Brain pericyte (primary cell): ENCODE data around the gene ZNG1B.
"Not testable (repeated sequence)": the region's sequence is repeated elsewhere in the genome, so short reads cannot be mapped to it uniquely, and the experiment has no call there.

Source experiments
- DNase-seq: peaks from one replicate; pipeline ENCODE4 v3.0.0-alpha.2; 2012; ENCODE audit warnings: low read depth, low spot score

Gene ZNG1B

GRCh38 chr2:113503094-113504042 lies 65.9 kb downstream of the ZNG1B start:
- peak; percentile 5 for DNase-seq

DNA sequence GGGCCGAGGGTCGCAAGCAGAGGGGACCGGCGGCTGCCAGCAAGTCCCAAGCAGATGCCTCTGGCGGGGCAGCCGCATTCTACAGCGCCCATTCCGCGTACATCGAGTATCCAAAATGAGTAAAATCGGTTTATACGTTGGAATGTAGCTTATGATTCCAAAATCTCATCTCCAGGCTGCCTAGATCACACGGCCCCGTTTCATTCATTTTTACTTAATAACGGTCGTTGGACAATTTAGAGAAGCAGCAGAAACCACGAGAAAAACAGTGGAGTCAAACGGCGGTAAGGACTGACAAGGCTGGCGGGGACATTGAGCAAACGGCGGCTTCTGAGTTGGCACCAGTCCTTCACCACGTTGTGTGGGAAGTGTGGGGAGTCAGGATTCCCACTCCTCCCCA lies 66.6 kb downstream of the ZNG1B start:
- not testable (repeated sequence) for DNase-seq

GRCh38 chr2:113507394-113508140 lies 70.1 kb downstream of the ZNG1B start:
- DNase-seq = not testable (repeated sequence)

GRCh38 chr2:113508187-113508586 lies 70.7 kb downstream of the ZNG1B start:
- DNase-seq = not testable (repeated sequence)

DNA sequence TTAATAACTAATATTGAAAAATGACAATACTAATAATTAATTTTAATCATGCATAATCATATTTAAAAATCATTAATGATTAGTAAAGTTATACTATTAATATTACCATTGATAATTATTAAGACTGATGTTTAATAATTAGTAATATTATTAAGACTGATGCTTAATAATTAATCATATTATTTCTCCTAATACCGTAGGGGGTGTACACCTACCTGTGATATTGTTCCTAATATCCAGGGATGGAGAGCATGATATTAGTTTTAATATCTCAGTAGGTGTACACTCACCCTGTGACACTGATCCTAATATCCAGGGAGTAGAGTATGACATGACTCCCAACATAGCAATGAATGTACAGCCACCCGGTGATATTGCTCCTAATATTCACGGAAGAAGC lies 73.4 kb downstream of the ZNG1B start:
- not testable (repeated sequence) for DNase-seq

DNA sequence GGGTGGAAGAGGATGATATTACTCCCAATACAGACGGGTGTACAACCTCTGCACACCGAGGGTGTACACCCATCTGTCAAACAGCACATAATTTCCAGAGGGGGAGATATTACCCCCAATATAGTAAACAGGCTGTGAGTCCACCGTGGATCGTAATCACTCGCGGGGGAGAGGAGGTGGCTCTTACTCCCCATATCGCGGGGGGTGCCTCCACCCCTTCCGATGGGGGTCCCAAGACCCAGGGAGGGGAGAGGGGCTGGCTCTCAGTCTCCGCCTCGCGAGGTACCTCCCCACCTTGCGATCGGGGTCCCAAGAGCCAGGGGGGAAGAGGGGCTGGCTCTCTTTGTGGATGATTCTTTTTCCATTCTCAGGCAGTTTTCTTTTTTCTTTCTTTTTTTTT lies 74.4 kb downstream of the ZNG1B start:
- not testable (repeated sequence) for DNase-seq

- DNase-seq = not testable (repeated sequence)
Observed at GRCh38 chr2:113515457-113515856, 78.0 kb downstream of the ZNG1B start.

- not testable (repeated sequence) for DNase-seq
Observed at GRCh38 chr2:113515995-113516394, 78.5 kb downstream of the ZNG1B start.

- not testable (repeated sequence) for DNase-seq
Observed at GRCh38 chr2:113517025-113517424, 79.5 kb downstream of the ZNG1B start.

GRCh38 chr2:113520837-113521236 lies 83.3 kb downstream of the ZNG1B start:
- not testable (repeated sequence) for DNase-seq

DNA sequence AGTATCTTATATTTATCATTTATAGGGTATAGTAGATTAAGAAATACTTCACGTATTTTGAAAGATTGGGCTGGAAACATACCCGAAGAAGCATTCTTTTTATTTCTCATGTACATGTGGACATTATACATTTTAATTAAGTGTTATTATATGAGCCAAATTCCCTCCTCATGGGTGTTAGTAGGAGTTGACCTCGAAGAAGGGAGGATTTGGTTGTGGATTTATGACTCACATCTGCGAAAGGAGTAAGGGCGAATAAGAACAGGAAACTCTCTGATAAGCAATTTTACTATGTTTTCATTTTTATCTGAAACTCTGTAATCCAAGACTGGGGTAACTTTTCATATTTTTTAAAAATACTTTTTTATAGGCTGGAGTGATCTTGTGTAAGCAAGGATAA lies 84.0 kb downstream of the ZNG1B start:
- not testable (repeated sequence) for DNase-seq

GRCh38 chr2:113524986-113525385 lies 87.5 kb downstream of the ZNG1B start:
- DNase-seq = not testable (repeated sequence)

DNA sequence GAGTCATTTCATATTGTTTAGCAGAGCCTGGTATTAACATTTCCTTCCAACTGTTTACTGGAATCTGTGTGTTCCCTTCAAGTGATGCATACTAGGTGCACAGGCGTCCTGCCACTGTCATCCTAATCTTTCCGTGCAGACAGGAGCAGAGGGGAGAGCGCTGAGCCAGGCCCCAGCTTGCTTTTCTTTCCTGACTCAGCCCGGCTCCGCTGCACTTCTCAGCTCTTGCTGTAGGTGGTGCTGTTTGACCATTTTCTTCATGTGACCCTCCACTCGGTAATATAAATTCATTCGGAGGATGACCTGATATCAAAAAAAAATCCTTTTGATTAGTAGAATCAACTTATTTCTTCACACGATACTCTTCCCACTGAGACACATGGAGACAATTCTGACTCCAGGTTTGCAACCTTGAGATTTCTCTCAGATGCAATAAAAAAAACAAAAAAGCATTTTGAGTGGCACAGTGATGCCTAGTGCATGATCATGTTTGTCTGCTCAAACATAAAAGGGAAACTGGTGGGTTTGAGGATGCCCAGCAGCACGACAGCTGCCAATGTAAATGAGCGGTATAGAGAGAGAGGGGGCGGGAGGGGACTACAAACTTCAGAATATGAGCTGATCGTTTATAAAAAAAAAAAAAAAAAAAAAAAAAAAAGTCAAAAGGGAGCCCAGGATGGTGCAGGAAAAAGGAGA lies 90.0 kb downstream of the ZNG1B start:
- not testable (repeated sequence) for DNase-seq

- not testable (repeated sequence) for DNase-seq
Observed at GRCh38 chr2:113528126-113528525, 90.6 kb downstream of the ZNG1B start.

DNA sequence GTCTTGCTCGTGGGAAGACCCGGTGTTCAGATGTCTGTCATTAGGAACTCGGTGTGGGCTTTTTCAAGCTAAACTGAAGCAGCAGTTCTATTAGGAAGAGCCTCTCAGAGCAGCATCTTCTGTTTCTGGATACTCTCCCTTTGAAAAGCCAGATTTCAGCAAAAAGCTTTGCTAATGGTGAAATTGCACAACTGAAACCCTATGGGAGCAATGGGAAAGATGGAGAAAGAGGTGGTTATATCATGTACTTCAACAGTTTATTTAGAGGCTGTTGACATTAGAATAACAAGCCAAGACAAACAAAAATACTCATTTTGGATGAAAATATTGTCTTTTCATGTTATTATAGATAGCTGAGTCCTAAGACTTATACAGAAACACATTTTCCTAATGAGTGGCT lies 91.4 kb downstream of the ZNG1B start:
- DNase-seq = not testable (repeated sequence)

DNA sequence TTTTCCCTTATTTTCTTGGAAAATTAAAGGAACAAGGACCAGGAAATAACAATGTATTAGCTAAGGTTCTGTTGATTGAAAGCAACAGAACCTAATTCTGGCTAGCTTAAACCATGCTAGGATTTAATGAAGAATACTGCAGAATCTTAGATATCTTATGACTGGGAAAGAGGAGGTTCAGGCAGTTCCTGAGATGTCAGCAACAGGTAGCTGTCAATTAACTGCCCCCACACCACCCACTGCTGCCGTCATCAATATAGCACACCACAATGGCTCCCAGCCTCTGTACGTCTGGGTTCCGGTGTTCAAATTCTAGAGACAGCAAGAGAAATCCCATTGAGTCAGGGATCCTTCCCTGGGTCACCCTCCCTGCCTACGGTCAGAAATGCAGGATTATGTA lies 95.5 kb downstream of the ZNG1B start:
- DNase-seq = not testable (repeated sequence)

- not testable (repeated sequence) for DNase-seq
Observed at GRCh38 chr2:113536573-113536972, 99.1 kb downstream of the ZNG1B start.

DNA sequence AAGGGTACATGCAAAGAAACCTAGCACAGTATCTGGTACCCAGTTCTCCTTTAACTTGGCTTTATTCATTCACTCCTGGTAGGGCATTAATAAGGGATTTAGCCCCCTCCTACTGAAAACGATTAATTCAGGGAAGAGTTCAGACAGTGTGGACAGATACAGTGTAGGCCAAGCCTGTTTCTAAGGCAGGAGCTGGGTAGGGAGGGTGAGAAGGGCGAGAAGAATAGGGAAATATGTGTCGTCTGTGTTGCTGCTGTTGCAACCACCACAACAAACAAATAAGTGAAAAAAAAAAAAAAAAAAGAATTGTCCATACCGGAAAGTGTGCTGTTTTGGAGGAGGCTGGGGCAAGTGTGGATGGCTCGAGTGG lies 103.3 kb downstream of the ZNG1B start:
- not testable (repeated sequence) for DNase-seq

- not testable (repeated sequence) for DNase-seq
Observed at GRCh38 chr2:113541204-113541975, 103.9 kb downstream of the ZNG1B start.

GRCh38 chr2:113541976-113542485 lies 104.5 kb downstream of the ZNG1B start:
- DNase-seq = not testable (repeated sequence)

DNA sequence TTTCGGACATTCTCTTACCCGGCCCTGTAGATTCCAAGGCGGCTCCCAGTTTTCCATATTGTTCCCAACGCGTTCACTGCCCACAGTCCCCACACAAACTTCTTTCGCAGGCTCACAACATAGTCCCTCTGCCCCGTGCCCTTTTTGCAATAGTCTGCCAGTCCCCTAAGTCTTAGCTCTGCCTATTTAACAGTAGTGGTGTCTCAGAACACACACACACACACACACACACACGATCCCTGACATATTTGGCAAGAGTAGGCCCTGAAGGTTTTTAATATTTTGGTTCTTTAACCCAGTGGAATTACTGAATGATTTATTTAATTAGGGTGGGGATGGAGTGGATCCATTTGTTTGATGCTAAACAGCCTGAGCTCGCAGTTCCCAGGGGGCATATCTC lies 105.0 kb downstream of the ZNG1B start:
- DNase-seq = not testable (repeated sequence)
